Vagina (tissue), 2 donors: ENCODE results near the gene COTL1.

Experiments used
- CTCF ChIP-seq, 3 experiments: fragments of 450-650 bp in 2 of 3; fragments of 200-600 bp in 1 of 3; sonication (generic) in 1 of 3; IDR thresholded peaks; one replicate each; pipeline ENCODE4 v1.5.1; 2017 to 2019; ENCODE audit warnings: antibody characterized with exemption in 3 of 3, mild to moderate bottlenecking in 2 of 3, moderate library complexity in 2 of 3
- POLR2A ChIP-seq, 2 donors: fragments of 450-650 bp; IDR thresholded peaks; one replicate each; pipeline ENCODE4 v1.6.1; 2017; ENCODE audit warnings: antibody characterized with exemption in 2 of 2, mild to moderate bottlenecking in 2 of 2, moderate library complexity in 2 of 2

GRCh38 chr16:84584678-84585077 is 33.2 kb downstream of the COTL1 start:
- no peak for TF ChIP-seq CTCF (IDR thresholded peaks at IDR 0.05)
- TF ChIP-seq POLR2A (IDR thresholded peaks at IDR 0.05), result no peak
